Fibroblast of the aortic adventitia (primary cell): ENCODE data around the gene TFPI. TPM values are rescaled to one million over a fixed set of nuclear protein-coding genes. Genes with fewer than 3 reads are reported as not detected.

ENCODE experiments used
- DNase-seq: peaks from one replicate; pipeline ENCODE4 v3.0.0-alpha.2; 2010; ENCODE audit warnings: low read depth
- H3K4me3 ChIP-seq: 2 replicates; pipeline ENCODE4 v1.5.1; 2011; ENCODE audit warnings: low read depth, mild to moderate bottlenecking, control low read depth, low read length, moderate library complexity
- total RNA-seq: library from RNA; depleted of rRNA; stranded (reverse); fragments of >200 nt; gene quantifications from 2 replicates; pipeline ENCODE4 v1.2.3, GENCODE V29; 2012; ENCODE audit warnings: low replicate concordance
- TF ChIP-seq, protein P1 (sequence below): IDR thresholded peaks from 2 replicates; pipeline ENCODE4 v1.5.1; 2011; ENCODE audit warnings: mild to moderate bottlenecking, low read length, control low read depth, inconsistent platforms; ENCODE audit not compliant: insufficient read depth

Gene TFPI
- total RNA-seq, 1 donor, result 596 TPM

DNA sequence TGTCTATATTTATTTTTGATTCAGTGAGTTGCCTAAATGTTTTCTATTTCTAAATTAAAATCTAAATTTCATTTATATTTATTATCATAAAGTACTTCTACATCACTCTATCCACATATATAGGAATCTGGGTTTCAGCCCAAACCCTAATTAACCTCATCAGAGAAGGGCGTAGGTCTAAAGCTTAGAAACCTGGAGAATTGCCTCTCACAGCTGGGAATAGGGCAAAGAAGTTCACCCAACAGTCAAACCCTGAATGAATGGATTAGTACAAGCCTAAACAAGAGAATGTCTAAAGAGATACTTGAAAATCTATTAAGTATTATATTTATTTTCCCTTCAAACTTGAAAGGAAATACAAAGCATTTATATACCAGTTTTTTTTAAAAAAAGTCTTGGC lies 26.2 kb downstream of the TFPI start:
- DNase-seq, result no peak
- H3K4me3 ChIP-seq, result no peak overlapping the region
- TF ChIP-seq, protein P1, sequence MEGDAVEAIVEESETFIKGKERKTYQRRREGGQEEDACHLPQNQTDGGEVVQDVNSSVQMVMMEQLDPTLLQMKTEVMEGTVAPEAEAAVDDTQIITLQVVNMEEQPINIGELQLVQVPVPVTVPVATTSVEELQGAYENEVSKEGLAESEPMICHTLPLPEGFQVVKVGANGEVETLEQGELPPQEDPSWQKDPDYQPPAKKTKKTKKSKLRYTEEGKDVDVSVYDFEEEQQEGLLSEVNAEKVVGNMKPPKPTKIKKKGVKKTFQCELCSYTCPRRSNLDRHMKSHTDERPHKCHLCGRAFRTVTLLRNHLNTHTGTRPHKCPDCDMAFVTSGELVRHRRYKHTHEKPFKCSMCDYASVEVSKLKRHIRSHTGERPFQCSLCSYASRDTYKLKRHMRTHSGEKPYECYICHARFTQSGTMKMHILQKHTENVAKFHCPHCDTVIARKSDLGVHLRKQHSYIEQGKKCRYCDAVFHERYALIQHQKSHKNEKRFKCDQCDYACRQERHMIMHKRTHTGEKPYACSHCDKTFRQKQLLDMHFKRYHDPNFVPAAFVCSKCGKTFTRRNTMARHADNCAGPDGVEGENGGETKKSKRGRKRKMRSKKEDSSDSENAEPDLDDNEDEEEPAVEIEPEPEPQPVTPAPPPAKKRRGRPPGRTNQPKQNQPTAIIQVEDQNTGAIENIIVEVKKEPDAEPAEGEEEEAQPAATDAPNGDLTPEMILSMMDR, result no peak

DNA sequence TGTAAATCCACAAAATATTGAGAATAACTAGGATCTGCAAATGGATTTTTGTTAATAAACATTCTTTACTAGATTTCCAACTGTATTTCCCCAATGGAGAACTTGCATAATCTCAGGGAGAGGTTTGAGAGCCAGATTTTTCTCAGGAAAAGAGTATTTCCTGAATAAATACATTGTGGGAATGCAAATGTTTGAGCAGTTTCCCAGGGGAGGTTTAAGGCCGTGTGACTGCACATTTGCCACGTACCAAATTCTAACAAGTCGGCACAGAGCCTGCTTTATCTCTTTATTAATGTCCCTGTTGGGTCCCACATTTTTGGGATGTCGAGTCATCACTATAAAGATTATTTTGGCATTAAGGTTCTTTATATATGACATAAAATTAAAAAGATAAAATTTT lies 27.0 kb downstream of the TFPI start:
- DNase-seq, result peak; percentile 83
- TF ChIP-seq, protein P1, result no peak
- no peak overlapping the region for H3K4me3 ChIP-seq

DNA sequence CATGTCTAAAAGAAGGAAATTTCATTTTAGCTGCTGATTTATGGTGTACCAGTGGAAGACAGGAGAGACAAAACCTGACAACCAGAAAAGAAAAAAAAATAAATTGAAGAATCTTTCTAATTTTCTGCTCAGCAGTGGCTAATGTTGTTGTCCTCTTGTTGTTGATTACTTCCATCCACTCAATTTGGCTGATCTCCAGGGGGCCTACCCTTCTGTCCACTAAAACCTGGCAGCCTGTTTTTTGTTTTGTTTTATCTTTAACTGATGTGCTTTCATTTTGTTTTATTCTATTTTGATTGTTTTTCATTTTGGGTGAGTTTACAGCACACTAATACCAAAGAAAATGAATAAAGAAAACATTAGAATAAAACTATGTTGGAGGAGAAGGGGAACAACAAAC lies 27.4 kb downstream of the TFPI start:
- no peak for DNase-seq
- H3K4me3 ChIP-seq, result no peak overlapping the region
- TF ChIP-seq, protein P1, result no peak

DNA sequence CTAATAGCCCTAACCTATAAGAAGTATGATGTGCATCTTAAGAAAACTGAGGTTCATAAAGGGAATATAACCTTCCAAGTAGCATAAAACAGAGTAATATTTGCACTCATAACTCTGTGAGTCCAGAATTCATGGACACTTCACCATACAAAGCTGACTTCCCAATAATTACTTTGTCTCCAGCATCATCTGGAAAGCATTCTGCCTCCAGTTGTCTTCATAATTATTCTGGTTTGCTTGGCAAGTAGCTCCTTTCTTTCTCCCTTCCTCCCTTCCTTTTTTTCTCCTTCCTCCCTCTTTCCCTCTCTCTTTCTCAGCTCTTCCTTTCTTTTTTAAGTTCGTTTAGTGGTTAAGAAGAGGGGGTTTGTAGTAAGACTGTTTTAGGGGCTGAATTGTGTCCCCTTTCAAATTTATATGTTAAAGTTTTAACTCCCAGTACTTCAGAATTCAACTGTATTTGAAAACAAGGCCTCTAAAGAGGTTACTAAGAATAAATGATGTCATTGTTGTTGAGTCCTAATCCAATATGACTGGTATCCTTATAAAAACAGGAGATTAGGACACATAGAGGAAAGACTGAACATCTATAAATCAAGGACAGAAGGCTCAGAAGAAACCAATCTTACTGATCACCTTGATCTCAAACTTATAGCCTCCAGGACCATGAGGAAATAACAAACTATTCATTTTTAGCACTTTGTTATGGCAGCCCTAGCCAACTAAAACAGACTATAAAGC lies 28.9 kb downstream of the TFPI start:
- TF ChIP-seq, protein P1, result no peak
- DNase-seq, result no peak
- H3K4me3 ChIP-seq, result no peak overlapping the region

DNA sequence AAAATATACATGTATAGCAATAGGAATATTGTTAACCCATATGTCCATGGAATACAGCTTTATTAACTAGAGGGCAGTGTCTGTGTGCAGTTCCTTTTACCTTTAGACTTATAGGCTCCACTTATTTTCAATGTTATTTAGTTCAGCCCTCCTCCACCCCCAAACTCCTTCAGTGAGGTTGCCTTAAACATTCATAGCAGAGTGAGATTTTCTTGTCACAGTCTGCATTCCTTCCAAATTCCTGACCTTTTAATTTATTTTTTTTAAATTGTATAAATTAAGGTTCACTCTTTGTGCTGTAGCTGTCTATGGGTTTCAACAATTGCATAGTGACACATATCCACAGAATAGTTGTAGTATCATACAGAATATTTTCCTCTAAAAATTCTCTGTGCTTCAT lies 30.9 kb downstream of the TFPI start:
- no peak for DNase-seq
- H3K4me3 ChIP-seq, result no peak overlapping the region
- TF ChIP-seq, protein P1, result no peak

DNA sequence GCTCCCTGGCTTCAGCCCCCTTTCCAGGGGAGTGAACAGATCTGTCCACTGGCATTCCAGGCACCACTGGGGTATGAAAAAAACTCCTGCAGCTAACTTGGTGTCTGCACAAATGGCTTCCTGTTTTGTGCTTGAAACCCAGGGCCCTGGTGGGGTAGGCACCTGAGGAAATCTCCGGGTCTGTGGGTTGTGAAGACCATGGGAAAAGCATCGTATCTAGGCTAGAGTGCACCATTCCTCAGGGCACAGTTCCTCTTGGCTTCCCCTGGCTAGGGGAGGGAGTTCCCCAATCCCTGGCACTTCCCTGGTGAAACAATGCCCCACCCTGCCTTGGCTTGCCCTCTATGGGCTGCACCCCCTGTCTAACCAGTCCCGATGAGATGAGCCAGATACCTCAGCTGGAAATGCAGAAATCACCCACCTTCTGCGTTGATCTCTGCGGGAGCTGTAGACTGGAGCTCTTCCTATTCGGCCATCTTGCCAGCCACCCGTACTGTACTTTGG lies 34.1 kb downstream of the TFPI start:
- no peak for DNase-seq
- H3K4me3 ChIP-seq, result no peak overlapping the region
- TF ChIP-seq, protein P1, result no peak
